Activated T-cell treated with anti-CD3 and anti-CD28 coated beads, Interleukin-2, amount 50 U/mL, for 4 hours (primary cell): ENCODE data around the gene TNFRSF4. TPM values are rescaled to one million over a fixed set of nuclear protein-coding genes. Genes with fewer than 3 reads are reported as not detected.

Experiments
- ATAC-seq, 2 donors: fragments of 200-7000 bp; cut with Tn5 transposase; one replicate each; pipeline ENCODE4 v1.10.0; 2021
- DNase-seq: peaks from one replicate; pipeline ENCODE4 v3.0.0-alpha.2; 2020
- H3K27me3 Mint-ChIP-seq: one replicate; pipeline ENCODE4 v1.8.0; 2021; ENCODE audit warnings: low read depth, mixed read lengths
- H3K36me3 Mint-ChIP-seq: one replicate; pipeline ENCODE4 v1.8.0; 2022; ENCODE audit warnings: mixed read lengths; ENCODE audit not compliant: insufficient read depth
- H3K4me1 Mint-ChIP-seq: one replicate; pipeline ENCODE4 v1.8.0; 2021; ENCODE audit warnings: low read depth, mixed read lengths
- H3K4me3 Mint-ChIP-seq: one replicate; pipeline ENCODE4 v1.8.0; 2021; ENCODE audit warnings: mild to moderate bottlenecking, moderate library complexity, mixed read lengths
- H3K9me3 Mint-ChIP-seq: one replicate; pipeline ENCODE4 v1.8.0; 2021; ENCODE audit warnings: mixed read lengths
- total RNA-seq, 3 donors: library from RNA; stranded (reverse); gene quantifications; one replicate each; pipeline ENCODE4 v1.2.1, GENCODE V29; 2021

The TNFRSF4 gene
- total RNA-seq, 3 donors from 2014 or later = 480 to 735 (median 495) TPM

GRCh38 chr1:1240348-1240732 lies 26.4 kb upstream of the TNFRSF4 start:
- Mint-ChIP-seq H3K36me3 (no peaks in the 10 kb centered on the region), H3K27me3 (peaks cover 1% of the 10 kb centered on the region)

GRCh38 chr1:1239614-1240347 lies 25.8 kb upstream of the TNFRSF4 start:
- DNase-seq (no peak), ATAC-seq (no peak)
- no peaks in the 10 kb centered on the region for H3K36me3 Mint-ChIP-seq
- peaks cover under 1% of the 10 kb centered on the region for H3K4me1 Mint-ChIP-seq
- H3K4me3 Mint-ChIP-seq = no peak overlapping the region
- H3K27me3 Mint-ChIP-seq = peaks cover 1% of the 10 kb centered on the region
- H3K9me3 Mint-ChIP-seq = no peaks in the 10 kb centered on the region

More at GRCh38 chr1:1240348-1240732, 26.4 kb upstream of the TNFRSF4 start:
- no peak overlapping the region for H3K4me3 Mint-ChIP-seq
- no peaks in the 10 kb centered on the region for H3K4me1 Mint-ChIP-seq
- DNase-seq (no peak), ATAC-seq (no peak)
- no peaks in the 10 kb centered on the region for H3K9me3 Mint-ChIP-seq

GRCh38 chr1:1239227-1239613 lies 25.3 kb upstream of the TNFRSF4 start:
- ATAC-seq (no peak), DNase-seq (no peak)
- no peaks in the 10 kb centered on the region for H3K9me3 Mint-ChIP-seq
- H3K4me1 Mint-ChIP-seq = peaks cover 6% of the 10 kb centered on the region
- H3K36me3 Mint-ChIP-seq = peaks cover 4% of the 10 kb centered on the region
- H3K27me3 Mint-ChIP-seq = peaks cover 1% of the 10 kb centered on the region
- no peak overlapping the region for H3K4me3 Mint-ChIP-seq

GRCh38 chr1:1238702-1239178 lies 24.8 kb upstream of the TNFRSF4 start:
- Mint-ChIP-seq H3K4me3 (no peak overlapping the region), H3K9me3 (no peaks in the 10 kb centered on the region), H3K4me1 (peaks cover 11% of the 10 kb centered on the region), H3K27me3 (peaks cover 1% of the 10 kb centered on the region), H3K36me3 (peaks cover 6% of the 10 kb centered on the region)
- DNase-seq (no peak), ATAC-seq (no peak)

- H3K4me1 Mint-ChIP-seq = peaks cover 15% of the 10 kb centered on the region
- ATAC-seq (peak; percentile 17 to 20), DNase-seq (no peak)
- H3K9me3 Mint-ChIP-seq = no peaks in the 10 kb centered on the region
- peaks cover 9% of the 10 kb centered on the region for H3K36me3 Mint-ChIP-seq
- H3K27me3 Mint-ChIP-seq = peaks cover 1% of the 10 kb centered on the region
- H3K4me3 Mint-ChIP-seq = no peak overlapping the region
Measured at GRCh38 chr1:1237874-1238701, 24.1 kb upstream of the TNFRSF4 start.

- peaks cover 9% of the 10 kb centered on the region for H3K36me3 Mint-ChIP-seq
- no peak overlapping the region for H3K4me3 Mint-ChIP-seq
- peaks cover 1% of the 10 kb centered on the region for H3K27me3 Mint-ChIP-seq
Measured at GRCh38 chr1:1236945-1237873, 23.3 kb upstream of the TNFRSF4 start.

GRCh38 chr1:1236176-1236763 lies 22.3 kb upstream of the TNFRSF4 start:
- Mint-ChIP-seq H3K9me3 (no peaks in the 10 kb centered on the region), H3K4me1 (peaks cover 15% of the 10 kb centered on the region), H3K36me3 (peaks cover 9% of the 10 kb centered on the region), H3K4me3 (no peak overlapping the region), H3K27me3 (peaks cover 1% of the 10 kb centered on the region)
- no peak for DNase-seq
- ATAC-seq = no peak

More at GRCh38 chr1:1236945-1237873, 23.3 kb upstream of the TNFRSF4 start:
- ATAC-seq (no peak), DNase-seq (no peak)
- H3K9me3 Mint-ChIP-seq = no peaks in the 10 kb centered on the region
- peaks cover 15% of the 10 kb centered on the region for H3K4me1 Mint-ChIP-seq

GRCh38 chr1:1235016-1235744 lies 21.2 kb upstream of the TNFRSF4 start:
- peaks cover 1% of the 10 kb centered on the region for H3K27me3 Mint-ChIP-seq
- ATAC-seq (no peak), DNase-seq (no peak)
- no peaks in the 10 kb centered on the region for H3K9me3 Mint-ChIP-seq
- H3K4me1 Mint-ChIP-seq = peaks cover 21% of the 10 kb centered on the region
- peaks cover 12% of the 10 kb centered on the region for H3K36me3 Mint-ChIP-seq
- H3K4me3 Mint-ChIP-seq = no peak overlapping the region

GRCh38 chr1:1234180-1234808 lies 20.3 kb upstream of the TNFRSF4 start:
- no peaks in the 10 kb centered on the region for H3K9me3 Mint-ChIP-seq
- H3K36me3 Mint-ChIP-seq = peaks cover 17% of the 10 kb centered on the region
- H3K4me1 Mint-ChIP-seq = peaks cover 29% of the 10 kb centered on the region
- ATAC-seq (no peak), DNase-seq (no peak)
- peaks cover 1% of the 10 kb centered on the region for H3K27me3 Mint-ChIP-seq
- peak overlapping the region; percentile 78 for H3K4me3 Mint-ChIP-seq

GRCh38 chr1:1233567-1233892 lies 19.6 kb upstream of the TNFRSF4 start:
- Mint-ChIP-seq H3K36me3 (peaks cover 17% of the 10 kb centered on the region), H3K27me3 (no peaks in the 10 kb centered on the region), H3K4me3 (peak overlapping the region; percentile 78), H3K9me3 (no peaks in the 10 kb centered on the region), H3K4me1 (peaks cover 30% of the 10 kb centered on the region)
- DNase-seq = no peak
- no peak for ATAC-seq

- ATAC-seq (no peak), DNase-seq (no peak)
- H3K4me3 Mint-ChIP-seq = peak overlapping the region; percentile 78
- H3K4me1 Mint-ChIP-seq = peaks cover 32% of the 10 kb centered on the region
- no peaks in the 10 kb centered on the region for H3K27me3 Mint-ChIP-seq
- H3K9me3 Mint-ChIP-seq = no peaks in the 10 kb centered on the region
- peaks cover 17% of the 10 kb centered on the region for H3K36me3 Mint-ChIP-seq
Measured at GRCh38 chr1:1232796-1233566, 19.0 kb upstream of the TNFRSF4 start.

GRCh38 chr1:1232208-1232795 lies 18.3 kb upstream of the TNFRSF4 start, which contains the start of gene B3GALT6:
B3GALT6 (plus strand) TSS chr1:1232237; CDS start chr1:1232279, 42 bp downstream.
- no peaks in the 10 kb centered on the region for H3K27me3 Mint-ChIP-seq
- H3K4me3 Mint-ChIP-seq = peak within 1 kb of the TSS; percentile 94
- H3K36me3 Mint-ChIP-seq = peaks cover 17% of the 10 kb centered on the region
- no peak for ATAC-seq
- no peak for DNase-seq
- no peaks in the 10 kb centered on the region for H3K9me3 Mint-ChIP-seq
- peaks cover 32% of the 10 kb centered on the region for H3K4me1 Mint-ChIP-seq
